OCI-LY3 (cell line): Measurements from ENCODE around the gene USP27X.

Experiments used
- H2AFZ ChIP-seq: fragments of 200-600, 300-600 bp; shearing (Covaris generic); 2 replicates; pipeline ENCODE4 v1.6.0; 2014; ENCODE audit warnings: antibody characterized with exemption, low read depth, low read length
- H3K27ac ChIP-seq: fragments of 200-600, 300-600 bp; sonication (generic); 2 replicates; pipeline ENCODE4 v1.5.1; 2014; ENCODE audit warnings: mild to moderate bottlenecking, low read length, moderate library complexity, mixed read lengths
- H3K27me3 ChIP-seq: fragments of 200-600, 300-600 bp; sonication (generic); 2 replicates; pipeline ENCODE4 v1.6.1; 2014; ENCODE audit warnings: low read depth, low read length, mixed read lengths
- H3K36me3 ChIP-seq: fragments of 200-600, 300-600 bp; sonication (generic); replicated peaks from 2 replicates; pipeline ENCODE3; 2014; ENCODE audit warnings: low read depth, low read length, mixed read lengths
- H3K4me1 ChIP-seq: fragments of 300-600, 200-600 bp; sonication (generic); 2 replicates; pipeline ENCODE4 v1.6.1; 2014; ENCODE audit warnings: low read length, mixed read lengths
- H3K4me2 ChIP-seq: fragments of 200-600, 300-600 bp; sonication (generic); 2 replicates; pipeline ENCODE4 v1.6.1; 2014; ENCODE audit warnings: low read length, mixed read lengths
- H3K4me3 ChIP-seq: fragments of 300-600, 200-600 bp; sonication (generic); 2 replicates; pipeline ENCODE4 v1.5.1; 2014; ENCODE audit warnings: antibody characterized with exemption, mild to moderate bottlenecking, low read length, moderate library complexity
- H3K79me2 ChIP-seq: fragments of 300-600, 200-600 bp; shearing (Covaris generic); 2 replicates; pipeline ENCODE4 v1.6.1; 2014; ENCODE audit warnings: mild to moderate bottlenecking, low read length, mixed read lengths
- H3K9ac ChIP-seq: fragments of 300-600, 200-600 bp; shearing (Covaris generic); 2 replicates; pipeline ENCODE4 v1.6.0; 2014; ENCODE audit warnings: mild to moderate bottlenecking, low read length, moderate library complexity
- H3K9me3 ChIP-seq: fragments of 200-600, 300-600 bp; shearing (Covaris generic); 2 replicates; pipeline ENCODE4 v1.6.1; 2014; ENCODE audit warnings: low read length, mixed read lengths; ENCODE audit not compliant: insufficient read depth
- H4K20me1 ChIP-seq: fragments of 200-600, 300-600 bp; sonication (generic); 2 replicates; pipeline ENCODE4 v1.6.1; 2016; ENCODE audit warnings: low read length, mixed read lengths; ENCODE audit not compliant: insufficient read depth
- CTCF ChIP-seq: fragments of 200-600, 300-600 bp; sonication (generic); IDR thresholded peaks from 2 replicates; pipeline ENCODE4 v1.5.1; 2014; ENCODE audit warnings: antibody characterized with exemption, low read length, low read depth
- EZH2phosphoT487 ChIP-seq: fragments of 200-600 bp; shearing (Covaris generic); IDR thresholded peaks from 2 replicates; pipeline ENCODE4 v1.6.1; 2018; ENCODE audit warnings: antibody characterized with exemption, mixed run types, low read depth

USP27X gene

DNA sequence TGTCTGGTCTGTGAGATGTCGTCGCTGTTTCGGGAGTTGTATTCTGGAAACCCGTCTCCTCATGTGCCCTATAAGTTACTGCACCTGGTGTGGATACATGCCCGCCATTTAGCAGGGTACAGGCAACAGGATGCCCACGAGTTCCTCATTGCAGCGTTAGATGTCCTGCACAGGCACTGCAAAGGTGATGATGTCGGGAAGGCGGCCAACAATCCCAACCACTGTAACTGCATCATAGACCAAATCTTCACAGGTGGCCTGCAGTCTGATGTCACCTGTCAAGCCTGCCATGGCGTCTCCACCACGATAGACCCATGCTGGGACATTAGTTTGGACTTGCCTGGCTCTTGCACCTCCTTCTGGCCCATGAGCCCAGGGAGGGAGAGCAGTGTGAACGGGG is 1.4 kb downstream of the USP27X start:
- Histone ChIP-seq H3K9ac (no peak overlapping the region), H3K4me2 (peak overlapping the region; percentile 90), H2AFZ (no peak overlapping the region), H3K27ac (no peak overlapping the region), H3K4me1 (peaks cover 13% of the 10 kb centered on the region), H3K79me2 (no peaks in the 10 kb centered on the region), H4K20me1 (no peaks in the 10 kb centered on the region), H3K4me3 (peak overlapping the region; percentile 87), H3K27me3 (no peaks in the 10 kb centered on the region), H3K9me3 (no peaks in the 10 kb centered on the region), H3K36me3 (no peaks in the 10 kb centered on the region)
- no peak for TF ChIP-seq CTCF
- no peak for TF ChIP-seq EZH2phosphoT487

- no peaks in the 10 kb centered on the region for H4K20me1 ChIP-seq
- no peaks in the 10 kb centered on the region for H3K36me3 ChIP-seq
- no peaks in the 10 kb centered on the region for H3K9me3 ChIP-seq
- H3K4me2 ChIP-seq: no peak overlapping the region
- no peaks in the 10 kb centered on the region for H3K79me2 ChIP-seq
- TF ChIP-seq CTCF (peak; percentile 78), EZH2phosphoT487 (no peak)
- H2AFZ ChIP-seq: no peak overlapping the region
- peaks cover 5% of the 10 kb centered on the region; the same call in 1 of the 2 replicates for H3K4me1 ChIP-seq
- H3K27me3 ChIP-seq: no peaks in the 10 kb centered on the region
- H3K9ac ChIP-seq: no peak overlapping the region
- H3K27ac ChIP-seq: no peak overlapping the region
- H3K4me3 ChIP-seq: no peak overlapping the region
Measured at GRCh38 chrX:49884290-49884862, 5.1 kb downstream of the USP27X start.

DNA sequence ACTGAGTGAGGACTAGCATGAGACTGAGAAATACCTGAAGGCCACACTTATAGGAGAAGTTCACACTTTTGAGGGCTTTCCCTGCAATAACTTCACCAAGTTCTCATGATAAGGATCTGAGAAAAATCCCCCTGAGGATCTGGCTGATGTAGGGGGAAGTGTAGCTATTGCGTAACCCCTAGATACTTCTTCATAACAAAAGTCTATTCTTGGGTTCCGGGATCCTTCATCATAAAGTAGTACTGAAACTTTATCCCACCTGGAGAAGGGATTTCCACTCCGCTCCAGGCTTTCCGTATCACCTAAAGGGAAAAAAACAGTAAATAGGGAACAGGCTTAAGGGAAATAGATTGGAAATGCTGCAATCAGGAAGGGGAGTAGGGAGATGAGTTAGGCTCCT is 13.3 kb downstream of the USP27X start:
- H3K4me1 ChIP-seq: no peaks in the 10 kb centered on the region
- H3K4me3 ChIP-seq: no peak overlapping the region
- H3K9me3 ChIP-seq: no peaks in the 10 kb centered on the region; the same call in 1 of the 2 replicates
- no peaks in the 10 kb centered on the region for H3K79me2 ChIP-seq
- no peaks in the 10 kb centered on the region for H3K36me3 ChIP-seq
- H3K27ac ChIP-seq: no peak overlapping the region
- TF ChIP-seq CTCF (no peak), EZH2phosphoT487 (no peak)
- H2AFZ ChIP-seq: no peak overlapping the region
- H4K20me1 ChIP-seq: no peaks in the 10 kb centered on the region
- H3K9ac ChIP-seq: no peak overlapping the region
- H3K27me3 ChIP-seq: no peaks in the 10 kb centered on the region
- no peak overlapping the region for H3K4me2 ChIP-seq

DNA sequence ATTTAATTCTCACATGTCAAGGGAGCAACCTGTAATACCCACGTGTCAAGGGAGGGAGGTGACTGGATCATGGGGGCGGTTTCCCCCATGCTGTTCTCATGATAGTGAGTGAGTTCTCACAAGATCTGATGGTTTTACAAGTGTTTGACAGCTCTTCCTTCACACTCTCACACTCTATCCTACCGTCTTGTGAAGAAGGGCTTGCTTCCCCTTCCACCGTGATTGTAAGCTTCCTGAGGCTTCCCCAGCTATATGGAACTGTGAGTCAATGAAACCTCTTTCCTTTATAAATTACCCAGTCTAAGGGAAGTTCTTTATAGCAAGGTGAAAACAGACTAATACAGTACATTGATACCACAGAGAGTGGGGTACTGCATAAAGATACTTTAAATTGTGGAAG is 17.7 kb downstream of the USP27X start:
- Histone ChIP-seq H3K4me2 (no peak overlapping the region), H3K27me3 (peaks cover 4% of the 10 kb centered on the region), H3K4me3 (no peak overlapping the region), H3K27ac (no peak overlapping the region), H3K9ac (no peak overlapping the region), H3K36me3 (no peaks in the 10 kb centered on the region), H3K79me2 (no peaks in the 10 kb centered on the region), H4K20me1 (no peaks in the 10 kb centered on the region), H3K9me3 (no peaks in the 10 kb centered on the region; the same call in 1 of the 2 replicates), H2AFZ (no peak overlapping the region), H3K4me1 (no peaks in the 10 kb centered on the region)
- no peak for TF ChIP-seq EZH2phosphoT487
- no peak for TF ChIP-seq CTCF
